ENCODE results near the gene ARMC12. TPM values are rescaled to one million over a fixed set of nuclear protein-coding genes. Genes with fewer than 3 reads are reported as not detected.

Gene ARMC12
- total and polyA plus RNA-seq, 2 of the 4 experiments (the other 2 are of a cell fraction): 0.18 to 0.74 TPM

DNA sequence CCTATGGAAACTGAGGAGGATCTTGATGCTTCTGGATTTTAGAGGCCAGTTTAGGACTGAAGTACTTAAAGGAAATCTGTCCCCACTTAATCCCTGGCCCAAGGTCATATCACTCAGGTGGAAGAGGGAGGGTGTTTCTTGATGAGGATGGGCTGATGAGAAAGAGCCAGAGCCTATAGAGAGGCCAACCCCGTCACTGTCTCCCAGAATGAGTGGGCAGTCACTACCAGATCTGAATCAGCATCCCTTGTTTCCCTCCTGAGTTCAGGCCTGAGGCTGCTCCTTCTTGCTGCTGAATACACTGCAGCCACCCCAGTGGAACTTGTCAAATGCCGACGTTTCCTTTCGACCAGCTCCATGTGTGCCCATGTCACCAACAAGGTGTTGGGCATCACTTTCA lies 14.8 kb downstream of the ARMC12 start:
- intact Hi-C loops (cut with micrococcal nuclease): no loop called here
- dilution Hi-C loops (cut with HindIII; ENCODE audit: low sequenced_read_pairs, unreplicated experiment): no loop called here
- Histone ChIP-seq H3K4me2 (ENCODE audit: low read depth, low read length) (no peak overlapping the region), H2BK20ac (ENCODE audit: low read depth, low read length) (no peak overlapping the region), H3K23ac (ENCODE audit: low read depth, low read length) (no peak overlapping the region), H2BK15ac (ENCODE audit: low read depth, low read length) (no peak overlapping the region), H3K9me3 (ENCODE audit: control insufficient read depth, insufficient read depth, low read length) (peaks cover 12% of the 10 kb centered on the region), H3K4ac (ENCODE audit: low read depth, low read length) (no peak overlapping the region), H4K8ac (ENCODE audit: low read depth in 2 of 2, low read length in 2 of 2) (no peak overlapping the region), H2AK9ac (replicated peaks; ENCODE audit: low read depth, low read length, poor library complexity) (no peak overlapping the region), H3K79me1 (ENCODE audit: low read depth in 1 of 2, low read length in 2 of 2) (no peaks in the 10 kb centered on the region), H2AFZ (replicated peaks; ENCODE audit: low read length, poor library complexity) (no peak overlapping the region), H3K27ac (ENCODE audit: insufficient read depth, low read length) (no peak overlapping the region), H3K9ac (ENCODE audit: low read depth, low read length) (no peak overlapping the region), H4K91ac (ENCODE audit: insufficient read depth, low read depth, low read length) (no peak overlapping the region), H2BK5ac (ENCODE audit: low read depth, low read length, poor library complexity, severe bottlenecking) (no peak overlapping the region), H3K56ac (ENCODE audit: extremely low read depth, insufficient read depth, low read length) (no peak overlapping the region), H3K27me3 (ENCODE audit: control insufficient read depth, insufficient read depth, low read length) (peaks cover 27% of the 10 kb centered on the region), H2AK5ac (ENCODE audit: low read depth, low read length) (no peak overlapping the region), H3K9me1 (ENCODE audit: insufficient read depth, low read length) (no peaks in the 10 kb centered on the region), H3K36me3 (ENCODE audit: control insufficient read depth, insufficient read depth, low read length) (no peaks in the 10 kb centered on the region), H3K14ac (replicated peaks; ENCODE audit: low read depth, low read length) (no peak overlapping the region), H4K20me1 (ENCODE audit: insufficient read depth, low read length) (no peaks in the 10 kb centered on the region), H4K5ac (ENCODE audit: low read depth, low read length) (no peak overlapping the region), H3K4me3 (ENCODE audit: insufficient read depth, low read depth, low read length) (no peak overlapping the region), H3K18ac (ENCODE audit: low read depth, low read length) (no peak overlapping the region), H3K4me1 (ENCODE audit: control insufficient read depth, insufficient read depth, low read length) (no peaks in the 10 kb centered on the region), H2BK120ac (ENCODE audit: low read depth, low read length) (no peak overlapping the region)
- 74% methylated on average over 4 of the region's 4 CpGs; no CpG with 5 or more reads in 1 of the 2 experiments for WGBS, 2 experiments (ENCODE audit: extremely low coverage in 2 of 2, insufficient read length in 1 of 2)
- ChIA-PET POLR2A (ENCODE audit: unreplicated experiment) (no interaction called here), CTCF (no interaction called here)
- DNase-seq: no peak
- BruUV-seq (replicated peaks): no TSS peak
- in situ Hi-C loops (cut with MboI; ENCODE audit: low sequenced_read_pairs): no loop called here
- no peak for ATAC-seq (ENCODE audit: low read depth)
- no peak for TF ChIP-seq SMC3 (IDR thresholded peaks at IDR 0.05; ENCODE audit: low read depth, low read length)
- no peak for TF ChIP-seq RFX5 (IDR thresholded peaks at IDR 0.05; ENCODE audit: low read depth, low read length)
- no peak for TF ChIP-seq BHLHE40 (IDR thresholded peaks at IDR 0.05; ENCODE audit: low read depth, low read length)
- TF ChIP-seq, protein P1, sequence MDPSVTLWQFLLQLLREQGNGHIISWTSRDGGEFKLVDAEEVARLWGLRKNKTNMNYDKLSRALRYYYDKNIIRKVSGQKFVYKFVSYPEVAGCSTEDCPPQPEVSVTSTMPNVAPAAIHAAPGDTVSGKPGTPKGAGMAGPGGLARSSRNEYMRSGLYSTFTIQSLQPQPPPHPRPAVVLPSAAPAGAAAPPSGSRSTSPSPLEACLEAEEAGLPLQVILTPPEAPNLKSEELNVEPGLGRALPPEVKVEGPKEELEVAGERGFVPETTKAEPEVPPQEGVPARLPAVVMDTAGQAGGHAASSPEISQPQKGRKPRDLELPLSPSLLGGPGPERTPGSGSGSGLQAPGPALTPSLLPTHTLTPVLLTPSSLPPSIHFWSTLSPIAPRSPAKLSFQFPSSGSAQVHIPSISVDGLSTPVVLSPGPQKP (IDR thresholded peaks at IDR 0.05; ENCODE audit: borderline replicate concordance, low read depth, low read length): no peak
